Stimulated activated naive CD8-positive, alpha-beta T cell treated with anti-CD3 and anti-CD28 coated beads, Interleukin-15, Interleukin-2, amounts not matched to agents 100 U/mL and 50 U/mL, for 24 hours (primary cell): ENCODE measurements around the gene PRRT1B.
A peak's percentile ranks its signal among the peaks of the same experiment; 100 is the strongest.

ENCODE experiments used
- ATAC-seq: fragments of 150-1000 bp; cut with Tn5 transposase; one replicate; pipeline ENCODE4 v1.10.0; 2021
- DNase-seq: peaks from one replicate; pipeline ENCODE4 v3.0.0; 2021

Gene PRRT1B

GRCh38 chr9:131580358-131580757 is 35.0 kb downstream of the PRRT1B start:
- ATAC-seq (no peak), DNase-seq (no peak)

GRCh38 chr9:131582056-131582455 is 36.7 kb downstream of the PRRT1B start:
- ATAC-seq, result no peak
- no peak for DNase-seq

- no peak for ATAC-seq
- DNase-seq, result no peak
Measured at GRCh38 chr9:131582466-131583336, 37.4 kb downstream of the PRRT1B start.

GRCh38 chr9:131583337-131583645 is 38.0 kb downstream of the PRRT1B start:
- ATAC-seq (no peak), DNase-seq (no peak)

- ATAC-seq (no peak), DNase-seq (no peak)
Measured at GRCh38 chr9:131583836-131584555, 38.7 kb downstream of the PRRT1B start.

- no peak for DNase-seq
- no peak for ATAC-seq
Measured at GRCh38 chr9:131584858-131585257, 39.5 kb downstream of the PRRT1B start.

GRCh38 chr9:131585375-131585774 is 40.1 kb downstream of the PRRT1B start:
- DNase-seq, result peak; percentile 42

GRCh38 chr9:131587331-131587730 is 42.0 kb downstream of the PRRT1B start:
- DNase-seq, result no peak
- ATAC-seq, result no peak

More at GRCh38 chr9:131585375-131585774, 40.1 kb downstream of the PRRT1B start:
- peak; percentile 70 for ATAC-seq

- DNase-seq (no peak), ATAC-seq (no peak)
Measured at GRCh38 chr9:131587906-131588305, 42.6 kb downstream of the PRRT1B start.

GRCh38 chr9:131588396-131588795 is 43.1 kb downstream of the PRRT1B start:
- DNase-seq, result no peak
- no peak for ATAC-seq

- no peak for DNase-seq
- no peak for ATAC-seq
Measured at GRCh38 chr9:131589124-131589711, 43.9 kb downstream of the PRRT1B start.

GRCh38 chr9:131589993-131590392 is 44.7 kb downstream of the PRRT1B start:
- ATAC-seq, result no peak
- DNase-seq, result no peak

- peak; percentile 39 for ATAC-seq
- no peak for DNase-seq
Measured at GRCh38 chr9:131590449-131590848, 45.1 kb downstream of the PRRT1B start.

- ATAC-seq (peak; percentile 87), DNase-seq (peak; percentile 83)
Measured at GRCh38 chr9:131590907-131591844, 45.9 kb downstream of the PRRT1B start.

GRCh38 chr9:131591845-131592208 is 46.5 kb downstream of the PRRT1B start:
- ATAC-seq (no peak), DNase-seq (no peak)

- no peak for ATAC-seq
- DNase-seq, result no peak
Measured at GRCh38 chr9:131593091-131593820, 47.9 kb downstream of the PRRT1B start.

GRCh38 chr9:131593936-131594665 is 48.8 kb downstream of the PRRT1B start:
- no peak for ATAC-seq
- DNase-seq, result no peak

- DNase-seq, result no peak
Measured at GRCh38 chr9:131594906-131595665, 49.8 kb downstream of the PRRT1B start.

GRCh38 chr9:131595696-131596429 is 50.5 kb downstream of the PRRT1B start:
- no peak for ATAC-seq
- DNase-seq, result no peak

More at GRCh38 chr9:131594906-131595665, 49.8 kb downstream of the PRRT1B start:
- no peak for ATAC-seq
